HCT116 (cell line): Measurements from ENCODE around the gene CSGALNACT2. TPM values are rescaled to one million over a fixed set of nuclear protein-coding genes. Genes with fewer than 3 reads are reported as not detected.

Experiments used
- ATAC-seq: fragments of 200-7000 bp; cut with Tn5 transposase; 2 replicates; pipeline ENCODE4 v1.9.1; 2020; ENCODE audit warnings: mild to moderate bottlenecking, moderate library complexity
- BruUV-seq: library from RNA; stranded (reverse); fragments of 400-500 nt; replicated peaks from 2 replicates; lab custom pipeline; 2021; lab: Mats Ljungman, UMichigan
- CTCF ChIA-PET: fragments of 300-600 bp; sonication (Branson Sonifier 250); formaldehyde crosslinking; loops from one replicate; lab custom pipeline; 2021; ENCODE audit warnings: antibody characterized with exemption; lab: Charles Lee
- POLR2A ChIA-PET: fragments of 300-600, 350-600 bp; sonication (Branson Sonifier 250); formaldehyde crosslinking; loops from one replicate; lab custom pipeline; 2021; ENCODE audit warnings: antibody characterized with exemption; lab: Charles Lee
- RAD21 ChIA-PET, 2 experiments: fragments of 300-600 bp; sonication (Branson Sonifier 250); formaldehyde crosslinking; loops; one replicate each; lab custom pipeline; 2023; ENCODE audit warnings: low total read pairs in 2 of 2; ENCODE audit not compliant: uncharacterized antibody in 2 of 2, unreplicated experiment in 2 of 2, low non-redundant PET in 1 of 2; lab: Charles Lee
- DNase-seq: peaks from one replicate; pipeline ENCODE4 v3.0.0-alpha.2; 2010; ENCODE audit warnings: low read depth, low spot score
- H2AFZ ChIP-seq: fragments of 200-600 bp; shearing (Covaris generic), sonication (generic); 2 replicates; pipeline ENCODE4 v1.6.1; 2017; ENCODE audit warnings: low read depth, mixed run types, mixed read lengths, antibody characterized with exemption, low read length; ENCODE audit not compliant: poor library complexity, severe bottlenecking
- H3K27ac ChIP-seq: 2 replicates; pipeline ENCODE4 v1.5.1; 2012; ENCODE audit warnings: low read depth, low read length
- H3K27me3 ChIP-seq: fragments of 200-600 bp; sonication (generic); 2 replicates; pipeline ENCODE4 v1.6.1; 2016; ENCODE audit warnings: mixed run types, low read length, mixed read lengths; ENCODE audit not compliant: insufficient read depth
- H3K36me3 ChIP-seq, 2 experiments: fragments of 200-500 bp in 1 of 2; fragments of 200-600 bp in 1 of 2; sonication (Bioruptor generic) in 1 of 2; sonication (generic) in 1 of 2; 2 replicates each; pipeline versions ENCODE4 v1.5.1 to v1.6.1; 2014 to 2016; ENCODE audit warnings: low read length in 2 of 2, inconsistent platforms in 1 of 2, mixed read lengths in 1 of 2, mixed run types in 1 of 2; ENCODE audit not compliant: insufficient read depth in 2 of 2, control insufficient read depth in 1 of 2
- H3K4me1 ChIP-seq, 2 experiments: fragments of 200-600 bp in 1 of 2; sonication (generic) in 1 of 2; 2 replicates each; pipeline versions ENCODE4 v1.5.1 to v1.6.1; 2012 to 2017; ENCODE audit warnings: low read length in 2 of 2, inconsistent platforms in 1 of 2, mild to moderate bottlenecking in 1 of 2, mixed read lengths in 1 of 2, mixed run types in 1 of 2, moderate library complexity in 1 of 2; ENCODE audit not compliant: insufficient read depth in 2 of 2, control insufficient read depth in 1 of 2
- H3K4me2 ChIP-seq: fragments of 200-600 bp; sonication (generic); 2 replicates; pipeline ENCODE4 v1.6.1; 2017; ENCODE audit warnings: mixed run types, low read length, mixed read lengths
- H3K4me3 ChIP-seq, 2 experiments: fragments of 200-600 bp in 1 of 2; sonication (generic) in 1 of 2; replicated peaks in 1 of 2; 2 replicates each; pipeline ENCODE4 v1.5.1; 2011 to 2016; ENCODE audit warnings: low read length in 2 of 2, control low read depth in 1 of 2, low read depth in 1 of 2, mild to moderate bottlenecking in 1 of 2, mixed read lengths in 1 of 2, mixed run types in 1 of 2
- H3K79me2 ChIP-seq: fragments of 200-600 bp; sonication (generic); 2 replicates; pipeline ENCODE4 v1.6.1; 2017; ENCODE audit warnings: mild to moderate bottlenecking, mixed run types, low read length, moderate library complexity, mixed read lengths; ENCODE audit not compliant: insufficient read depth
- H3K9ac ChIP-seq: fragments of 200-600 bp; sonication (generic); 2 replicates; pipeline ENCODE4 v1.6.1; 2016; ENCODE audit warnings: low read length, mixed read lengths
- H3K9me2 ChIP-seq: fragments of 200-600 bp; sonication (generic), shearing (Covaris generic); 2 replicates; pipeline ENCODE4 v1.6.1; 2017; ENCODE audit warnings: mixed run types, mild to moderate bottlenecking, moderate library complexity; ENCODE audit not compliant: insufficient read depth
- H3K9me3 ChIP-seq, 2 experiments: fragments of 200-500 bp in 1 of 2; fragments of 200-600 bp in 1 of 2; sonication (Bioruptor generic) in 1 of 2; sonication (generic) in 1 of 2; 2 replicates each; pipeline ENCODE4 v1.6.1; 2014 to 2017; ENCODE audit warnings: low read length in 2 of 2, mixed read lengths in 2 of 2, inconsistent platforms in 1 of 2, low read depth in 1 of 2, mild to moderate bottlenecking in 1 of 2, mixed run types in 1 of 2, moderate library complexity in 1 of 2; ENCODE audit not compliant: control insufficient read depth in 1 of 2, insufficient read depth in 1 of 2
- H4K20me1 ChIP-seq: fragments of 200-600 bp; sonication (generic), shearing (Covaris generic); 2 replicates; pipeline ENCODE4 v1.6.1; 2017; ENCODE audit warnings: mixed run types, mild to moderate bottlenecking, moderate library complexity; ENCODE audit not compliant: insufficient read depth
- CEBPB ChIP-seq: IDR thresholded peaks from 2 replicates; pipeline ENCODE4 v1.6.1; 2012; ENCODE audit warnings: low read depth
- ELF1 ChIP-seq: IDR thresholded peaks from 2 replicates; pipeline ENCODE4 v1.6.1; 2012; ENCODE audit warnings: low read depth, borderline replicate concordance
- EZH2 ChIP-seq: fragments of 200-600 bp; sonication (generic); IDR thresholded peaks from 2 replicates; pipeline ENCODE4 v1.6.1; 2017; ENCODE audit warnings: antibody characterized with exemption, mixed run types
- FOSL1 ChIP-seq: IDR thresholded peaks from 2 replicates; pipeline ENCODE4 v1.6.1; 2012; ENCODE audit warnings: low read depth
- RAD21 ChIP-seq: IDR thresholded peaks from 2 replicates; pipeline ENCODE4 v1.6.1; 2012; ENCODE audit warnings: low read depth, mild to moderate bottlenecking
- SIN3A ChIP-seq: IDR thresholded peaks from 2 replicates; pipeline ENCODE4 v1.6.1; 2012; ENCODE audit warnings: low read depth
- TCF7L2 ChIP-seq: IDR thresholded peaks from 2 replicates; pipeline ENCODE4 v1.7.0; 2011; ENCODE audit warnings: borderline replicate concordance, inconsistent platforms; ENCODE audit not compliant: insufficient read depth, insufficient read length; ENCODE audit errors: extremely low read depth
- intact Hi-C: fragments of 100-400 bp; cut with micrococcal nuclease; formaldehyde crosslinking; loops from 2 replicates; pipeline ENCODE4 v1.10.0; 2022
- total RNA-seq: library from RNA; stranded (reverse); gene quantifications from one replicate; pipeline ENCODE4 v1.2.1, GENCODE V29; 2021; ENCODE audit not compliant: unreplicated experiment
- TF ChIP-seq, protein P1 (sequence below): IDR thresholded peaks from 2 replicates; pipeline ENCODE4 v1.6.1; 2012; ENCODE audit warnings: low read depth
- TF ChIP-seq, protein P2 (sequence below), 3 experiments: fragments of 200-600 bp in 1 of 3; sonication (generic) in 1 of 3; IDR thresholded peaks in 2 of 3; conservative IDR thresholded peaks in 1 of 3; 2 replicates each; pipeline ENCODE4 v1.5.1; 2012 to 2017; ENCODE audit warnings: low read depth in 2 of 3, low read length in 2 of 3, antibody characterized with exemption in 1 of 3, borderline replicate concordance in 1 of 3, control low read depth in 1 of 3, mild to moderate bottlenecking in 1 of 3, mixed read lengths in 1 of 3, mixed run types in 1 of 3, moderate library complexity in 1 of 3; ENCODE audit not compliant: insufficient read depth in 1 of 3
- TF ChIP-seq, protein P3 (sequence below): IDR thresholded peaks from 2 replicates; pipeline ENCODE4 v1.6.1; 2012

CSGALNACT2 gene
- total RNA-seq, 1 experiment from 2014 or later, result 9.9 TPM

DNA sequence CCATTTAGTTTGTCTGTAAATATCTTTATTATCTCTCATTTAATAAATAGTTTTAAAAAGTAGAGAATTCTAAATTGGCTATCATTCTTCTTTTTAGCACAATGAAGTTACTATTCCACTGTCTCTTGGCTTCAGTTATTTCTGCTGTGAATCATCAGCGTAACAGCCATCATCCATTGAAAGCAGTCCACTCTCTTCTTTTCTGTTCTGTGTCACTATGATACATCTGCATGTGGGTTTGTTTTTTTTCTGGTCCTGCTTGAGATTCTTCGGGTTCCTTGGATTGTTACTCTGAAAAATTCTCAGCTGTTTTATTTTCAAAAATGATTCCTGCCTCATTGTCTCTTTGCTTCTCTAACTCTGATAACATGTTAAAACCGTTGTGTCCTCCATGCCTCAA is 52.5 kb downstream of the CSGALNACT2 start:
- Histone ChIP-seq H3K9ac (no peak overlapping the region), H3K4me1 (no peaks in the 10 kb centered on the region), H3K4me2 (no peak overlapping the region), H2AFZ (no peak overlapping the region), H3K4me3 (no peak overlapping the region), H3K27me3 (no peaks in the 10 kb centered on the region), H3K9me2 (no peaks in the 10 kb centered on the region), H3K27ac (no peak overlapping the region), H3K79me2 (no peaks in the 10 kb centered on the region), H3K36me3 (no peaks in the 10 kb centered on the region; a peak in 1 of 4 replicates), H3K9me3 (no peaks in the 10 kb centered on the region), H4K20me1 (no peaks in the 10 kb centered on the region)
- POLR2A ChIA-PET, result no interaction called here
- intact Hi-C loops, result no loop called here
- RAD21 ChIA-PET, result no interaction called here
- TF ChIP-seq EZH2 (no peak), ELF1 (no peak), FOSL1 (no peak)
- TF ChIP-seq, protein P1, sequence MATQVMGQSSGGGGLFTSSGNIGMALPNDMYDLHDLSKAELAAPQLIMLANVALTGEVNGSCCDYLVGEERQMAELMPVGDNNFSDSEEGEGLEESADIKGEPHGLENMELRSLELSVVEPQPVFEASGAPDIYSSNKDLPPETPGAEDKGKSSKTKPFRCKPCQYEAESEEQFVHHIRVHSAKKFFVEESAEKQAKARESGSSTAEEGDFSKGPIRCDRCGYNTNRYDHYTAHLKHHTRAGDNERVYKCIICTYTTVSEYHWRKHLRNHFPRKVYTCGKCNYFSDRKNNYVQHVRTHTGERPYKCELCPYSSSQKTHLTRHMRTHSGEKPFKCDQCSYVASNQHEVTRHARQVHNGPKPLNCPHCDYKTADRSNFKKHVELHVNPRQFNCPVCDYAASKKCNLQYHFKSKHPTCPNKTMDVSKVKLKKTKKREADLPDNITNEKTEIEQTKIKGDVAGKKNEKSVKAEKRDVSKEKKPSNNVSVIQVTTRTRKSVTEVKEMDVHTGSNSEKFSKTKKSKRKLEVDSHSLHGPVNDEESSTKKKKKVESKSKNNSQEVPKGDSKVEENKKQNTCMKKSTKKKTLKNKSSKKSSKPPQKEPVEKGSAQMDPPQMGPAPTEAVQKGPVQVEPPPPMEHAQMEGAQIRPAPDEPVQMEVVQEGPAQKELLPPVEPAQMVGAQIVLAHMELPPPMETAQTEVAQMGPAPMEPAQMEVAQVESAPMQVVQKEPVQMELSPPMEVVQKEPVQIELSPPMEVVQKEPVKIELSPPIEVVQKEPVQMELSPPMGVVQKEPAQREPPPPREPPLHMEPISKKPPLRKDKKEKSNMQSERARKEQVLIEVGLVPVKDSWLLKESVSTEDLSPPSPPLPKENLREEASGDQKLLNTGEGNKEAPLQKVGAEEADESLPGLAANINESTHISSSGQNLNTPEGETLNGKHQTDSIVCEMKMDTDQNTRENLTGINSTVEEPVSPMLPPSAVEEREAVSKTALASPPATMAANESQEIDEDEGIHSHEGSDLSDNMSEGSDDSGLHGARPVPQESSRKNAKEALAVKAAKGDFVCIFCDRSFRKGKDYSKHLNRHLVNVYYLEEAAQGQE, result no peak
- BruUV-seq, result no TSS peak
- CTCF ChIA-PET, result no interaction called here
- no peak for DNase-seq
- no peak for ATAC-seq

DNA sequence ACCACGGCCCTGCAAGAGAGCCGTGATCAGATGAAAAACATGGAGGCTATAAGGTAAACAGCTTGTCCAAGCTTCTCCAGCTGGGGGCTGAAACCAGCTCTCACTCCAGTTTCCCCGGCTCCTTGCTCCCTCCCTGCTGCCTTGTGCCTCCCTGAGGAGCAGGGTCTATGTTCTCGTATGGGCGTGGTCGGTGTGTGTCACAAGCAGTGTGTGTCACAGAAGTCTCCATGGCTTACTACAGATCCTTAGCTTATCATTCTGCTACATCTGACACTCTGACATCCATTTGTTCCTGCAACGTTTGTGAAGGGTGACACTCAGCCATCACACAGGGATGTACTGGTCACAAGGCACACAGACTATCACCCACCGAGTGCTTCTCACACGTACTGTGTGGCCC is 54.6 kb downstream of the CSGALNACT2 start:
- Histone ChIP-seq H3K4me3 (no peak overlapping the region), H3K9ac (no peak overlapping the region), H3K4me2 (no peak overlapping the region), H3K9me3 (no peaks in the 10 kb centered on the region), H3K9me2 (no peaks in the 10 kb centered on the region), H4K20me1 (no peaks in the 10 kb centered on the region), H3K36me3 (peaks cover 3 to 6% of the 10 kb centered on the region in 2 experiments; a peak in 3 of 4 replicates), H3K4me1 (no peaks in the 10 kb centered on the region), H3K27ac (no peak overlapping the region), H3K79me2 (no peaks in the 10 kb centered on the region), H2AFZ (no peak overlapping the region), H3K27me3 (no peaks in the 10 kb centered on the region)
- ChIA-PET RAD21 (no interaction called here), POLR2A (interaction anchor here (1.3 kb wide), 1 partner anchor 9 kb away, joined by 5 read pairs; no protein-coding TSS in a partner anchor), CTCF (interaction anchor here (4.3 kb wide), 1 partner anchor 11 kb away, joined by 40 read pairs; no protein-coding TSS in a partner anchor)
- DNase-seq (no peak), ATAC-seq (no peak)
- BruUV-seq, result no TSS peak
- intact Hi-C loops, result no loop called here
- TF ChIP-seq SIN3A (no peak), RAD21 (no peak), ELF1 (no peak), TCF7L2 (no peak), CEBPB (no peak)
- TF ChIP-seq, protein P1, result no peak
- TF ChIP-seq, protein P2, sequence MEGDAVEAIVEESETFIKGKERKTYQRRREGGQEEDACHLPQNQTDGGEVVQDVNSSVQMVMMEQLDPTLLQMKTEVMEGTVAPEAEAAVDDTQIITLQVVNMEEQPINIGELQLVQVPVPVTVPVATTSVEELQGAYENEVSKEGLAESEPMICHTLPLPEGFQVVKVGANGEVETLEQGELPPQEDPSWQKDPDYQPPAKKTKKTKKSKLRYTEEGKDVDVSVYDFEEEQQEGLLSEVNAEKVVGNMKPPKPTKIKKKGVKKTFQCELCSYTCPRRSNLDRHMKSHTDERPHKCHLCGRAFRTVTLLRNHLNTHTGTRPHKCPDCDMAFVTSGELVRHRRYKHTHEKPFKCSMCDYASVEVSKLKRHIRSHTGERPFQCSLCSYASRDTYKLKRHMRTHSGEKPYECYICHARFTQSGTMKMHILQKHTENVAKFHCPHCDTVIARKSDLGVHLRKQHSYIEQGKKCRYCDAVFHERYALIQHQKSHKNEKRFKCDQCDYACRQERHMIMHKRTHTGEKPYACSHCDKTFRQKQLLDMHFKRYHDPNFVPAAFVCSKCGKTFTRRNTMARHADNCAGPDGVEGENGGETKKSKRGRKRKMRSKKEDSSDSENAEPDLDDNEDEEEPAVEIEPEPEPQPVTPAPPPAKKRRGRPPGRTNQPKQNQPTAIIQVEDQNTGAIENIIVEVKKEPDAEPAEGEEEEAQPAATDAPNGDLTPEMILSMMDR (IDR thresholded peaks at IDR 0.05 in 2 of 3, conservative IDR thresholded peaks at IDR 0.05 in 1 of 3; ENCODE audit: borderline replicate concordance in 1 of 3, insufficient read depth in 1 of 3, low read depth in 2 of 3, low read length in 2 of 3), result no peak
- TF ChIP-seq, protein P3, sequence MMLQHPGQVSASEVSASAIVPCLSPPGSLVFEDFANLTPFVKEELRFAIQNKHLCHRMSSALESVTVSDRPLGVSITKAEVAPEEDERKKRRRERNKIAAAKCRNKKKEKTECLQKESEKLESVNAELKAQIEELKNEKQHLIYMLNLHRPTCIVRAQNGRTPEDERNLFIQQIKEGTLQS, result no peak
